WI38 (cell line): Measurements from ENCODE around the gene BCAR3.

Experiments used
- H3K4me3 ChIP-seq: 2 replicates; pipeline ENCODE4 v1.5.1; 2011; ENCODE audit warnings: low read depth, mild to moderate bottlenecking, control low read depth, low read length
- CTCF ChIP-seq: IDR thresholded peaks from 2 replicates; pipeline ENCODE4 v1.5.1; 2012; ENCODE audit warnings: low read depth, mild to moderate bottlenecking, control low read depth, low read length

BCAR3 gene

GRCh38 chr1:93673163-93673829, 8.3 kb downstream of the BCAR3 start:
- no peak for TF ChIP-seq CTCF
- H3K4me3 ChIP-seq = no peak overlapping the region

GRCh38 chr1:93672477-93673162, 9.0 kb downstream of the BCAR3 start:
- H3K4me3 ChIP-seq = no peak overlapping the region
- no peak for TF ChIP-seq CTCF

- no peak overlapping the region for H3K4me3 ChIP-seq
- TF ChIP-seq CTCF = no peak
These were observed 9.6 kb downstream of the BCAR3 start for GRCh38 chr1:93672069-93672468.

GRCh38 chr1:93671099-93671621, 10.5 kb downstream of the BCAR3 start:
- TF ChIP-seq CTCF = no peak
- no peak overlapping the region for H3K4me3 ChIP-seq

- no peak overlapping the region for H3K4me3 ChIP-seq
- TF ChIP-seq CTCF = no peak
These were observed 11.5 kb downstream of the BCAR3 start for GRCh38 chr1:93670141-93670540.

GRCh38 chr1:93669369-93669768, 12.3 kb downstream of the BCAR3 start:
- no peak for TF ChIP-seq CTCF
- H3K4me3 ChIP-seq = no peak overlapping the region

- no peak overlapping the region for H3K4me3 ChIP-seq
- TF ChIP-seq CTCF = no peak
These were observed 12.7 kb downstream of the BCAR3 start for GRCh38 chr1:93668951-93669350.
